NCI-H2029 treated with DMSO at 0.1 percent for 48 hours (cell line): Measurements from ENCODE around the gene HS3ST1.

Source experiments
- DNase-seq: peaks from one replicate; lab custom pipeline; 2025; lab: John Stamatoyannopoulos, UW

HS3ST1 gene

DNA sequence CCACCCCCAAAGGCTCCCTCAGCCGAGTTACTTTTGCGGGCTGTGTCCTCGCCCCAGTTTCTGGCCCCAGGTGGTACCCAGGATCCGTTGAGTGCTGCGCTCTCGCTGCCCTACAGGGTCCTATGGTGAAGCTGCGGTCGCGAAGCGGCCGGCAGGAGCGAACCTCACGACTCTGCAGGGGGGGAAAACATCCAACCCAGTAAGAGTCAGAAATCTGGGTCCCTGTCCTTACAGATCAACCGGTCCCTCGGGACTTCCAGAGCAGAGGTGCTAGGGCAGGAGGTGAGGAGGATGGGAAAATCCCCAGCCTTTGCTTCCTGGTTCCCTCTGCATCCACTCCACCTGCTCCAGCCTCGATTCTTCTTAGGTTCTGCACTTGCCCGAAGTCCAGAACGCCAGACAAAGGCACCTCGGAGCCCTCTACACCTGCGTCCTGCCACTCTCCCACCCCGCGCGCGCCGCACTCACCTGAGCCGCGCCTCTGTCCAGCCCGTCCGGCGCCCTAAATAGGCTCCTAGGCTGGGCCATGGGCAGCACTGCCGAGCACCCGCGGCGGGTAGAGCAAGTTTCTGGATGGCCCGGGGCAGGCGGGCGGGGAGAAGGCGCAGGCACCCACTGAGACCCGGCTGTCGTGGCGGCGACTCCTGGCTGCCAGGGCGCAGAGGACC is at the start of gene HS3ST1:
HS3ST1 (minus strand) TSS at position 664 of the 668 bp plus-strand sequence. CDS start 28,889 bp downstream, outside the sequence.
- DNase-seq, result no peak

DNA sequence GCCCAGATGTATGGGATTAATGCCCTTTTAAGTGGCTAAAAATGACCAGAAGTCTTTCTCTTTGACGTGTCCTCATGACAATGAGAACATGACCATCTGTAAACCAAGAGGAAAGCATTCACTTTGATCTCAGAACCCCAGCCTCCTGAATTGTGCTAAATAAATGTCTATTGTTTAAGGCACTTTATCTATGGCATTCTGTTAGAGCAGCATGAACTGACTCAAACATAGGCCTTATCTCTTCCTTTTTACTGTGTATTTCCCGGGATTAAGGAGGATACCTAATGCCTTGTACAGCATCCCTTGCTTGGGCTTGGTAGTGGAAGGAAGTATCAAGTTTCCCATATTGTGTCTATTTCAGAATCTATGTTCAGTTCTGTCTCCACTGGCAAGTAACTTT is 47.2 kb upstream of the HS3ST1 start:
- no peak for DNase-seq

DNA sequence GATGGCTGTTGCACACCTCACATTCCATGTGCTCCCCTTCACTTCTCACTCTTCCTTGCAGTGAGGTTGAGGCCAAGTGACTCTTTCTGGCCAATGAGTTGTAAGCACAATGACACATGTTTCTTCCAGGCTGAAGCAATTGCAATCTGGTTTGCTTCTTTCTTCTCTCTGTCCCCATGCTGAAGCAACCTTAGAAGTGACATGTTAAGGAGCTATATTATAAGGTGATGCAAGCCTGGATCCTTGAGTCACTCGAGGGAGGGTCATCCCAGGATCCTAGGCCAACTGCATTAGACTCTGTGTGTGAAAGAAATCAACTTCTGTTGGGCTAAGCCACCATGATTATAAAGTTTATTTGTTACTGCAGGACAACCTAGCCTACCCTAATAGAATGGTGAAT is 45.5 kb upstream of the HS3ST1 start:
- DNase-seq, result no peak

DNA sequence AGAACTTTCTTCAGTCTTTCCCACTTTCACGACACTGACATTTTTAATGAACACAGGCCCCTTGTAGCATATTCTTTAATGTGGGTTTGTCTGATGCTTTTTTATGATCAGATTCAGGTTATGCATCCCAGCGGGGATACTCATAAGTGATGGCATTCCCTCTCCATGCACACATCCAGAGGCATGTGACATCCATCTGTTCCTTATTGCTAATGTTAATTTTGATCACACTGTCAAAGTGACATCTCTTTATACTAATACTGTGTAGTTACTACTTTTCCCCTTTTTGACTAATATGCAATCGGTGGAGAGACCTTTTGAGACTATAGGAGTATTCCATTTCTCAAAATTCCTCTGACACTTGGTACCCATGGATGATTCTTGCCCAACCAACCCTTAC is 43.8 kb upstream of the HS3ST1 start:
- DNase-seq, result no peak

DNA sequence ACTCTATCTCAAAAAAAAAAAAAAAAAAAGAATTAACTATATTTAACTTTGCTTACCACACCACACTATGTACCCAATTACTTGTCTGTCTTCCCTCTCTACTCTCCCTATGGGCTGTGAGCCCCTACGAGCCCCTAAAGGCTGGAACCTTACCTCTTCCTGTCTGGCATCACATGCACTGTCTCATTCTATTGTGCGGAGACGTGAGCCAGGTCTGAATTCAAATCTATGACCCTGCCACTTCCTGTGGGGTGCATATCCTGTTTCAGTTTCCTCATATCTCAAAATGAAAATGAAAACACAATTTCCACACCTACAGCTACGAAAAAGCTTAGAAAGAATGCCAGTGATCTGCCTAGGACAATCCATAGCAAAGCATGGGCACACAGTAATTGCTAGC is 42.9 kb upstream of the HS3ST1 start:
- no peak for DNase-seq

DNA sequence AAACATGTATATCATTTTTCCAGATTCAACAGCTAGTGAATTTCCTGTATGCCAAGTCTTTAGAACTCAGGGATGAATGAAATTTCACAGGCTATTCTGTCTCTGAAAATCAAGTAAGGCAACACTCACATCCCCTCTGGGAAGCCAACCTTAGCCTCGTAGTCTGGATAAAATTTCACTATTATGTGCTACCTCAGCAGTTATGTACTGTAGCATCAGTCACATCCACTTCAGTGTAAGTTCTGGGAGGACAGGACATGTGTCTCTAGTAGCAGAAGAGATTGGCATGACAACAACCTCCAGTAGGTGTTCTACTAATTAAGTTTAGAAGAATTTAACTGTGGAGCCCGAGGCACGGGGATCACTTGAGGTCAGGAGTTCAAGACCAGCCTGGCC is 42.4 kb upstream of the HS3ST1 start:
- no peak for DNase-seq

DNA sequence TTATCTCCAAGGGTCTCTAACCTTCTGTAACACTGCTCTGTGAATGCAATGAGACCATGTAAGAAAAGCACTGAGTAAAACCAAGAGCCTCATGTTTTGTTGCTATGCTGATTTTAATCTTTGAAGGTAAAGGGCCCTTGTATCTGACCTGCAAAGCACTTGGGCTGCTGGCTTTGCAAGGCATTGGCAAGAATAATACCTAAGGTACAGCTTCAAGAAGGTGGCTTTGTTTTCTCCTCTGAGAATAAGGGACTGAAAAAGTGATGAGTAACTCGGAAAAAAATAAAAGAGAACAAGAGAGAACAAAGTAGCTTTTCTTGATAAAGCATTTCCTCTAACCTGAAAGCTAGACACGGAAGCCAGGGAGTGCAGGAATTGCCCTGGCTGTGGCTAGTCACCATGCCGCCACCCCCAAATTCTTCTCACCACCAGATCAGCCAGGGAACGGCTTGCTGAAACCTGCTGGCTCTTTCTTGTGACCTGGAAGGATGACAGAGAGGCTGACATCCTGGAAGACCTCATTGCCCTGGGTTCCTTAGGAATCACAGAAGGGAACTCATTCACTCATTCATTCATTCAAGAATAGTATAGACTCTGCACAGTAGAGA is 41.8 kb upstream of the HS3ST1 start:
- DNase-seq, result no peak

DNA sequence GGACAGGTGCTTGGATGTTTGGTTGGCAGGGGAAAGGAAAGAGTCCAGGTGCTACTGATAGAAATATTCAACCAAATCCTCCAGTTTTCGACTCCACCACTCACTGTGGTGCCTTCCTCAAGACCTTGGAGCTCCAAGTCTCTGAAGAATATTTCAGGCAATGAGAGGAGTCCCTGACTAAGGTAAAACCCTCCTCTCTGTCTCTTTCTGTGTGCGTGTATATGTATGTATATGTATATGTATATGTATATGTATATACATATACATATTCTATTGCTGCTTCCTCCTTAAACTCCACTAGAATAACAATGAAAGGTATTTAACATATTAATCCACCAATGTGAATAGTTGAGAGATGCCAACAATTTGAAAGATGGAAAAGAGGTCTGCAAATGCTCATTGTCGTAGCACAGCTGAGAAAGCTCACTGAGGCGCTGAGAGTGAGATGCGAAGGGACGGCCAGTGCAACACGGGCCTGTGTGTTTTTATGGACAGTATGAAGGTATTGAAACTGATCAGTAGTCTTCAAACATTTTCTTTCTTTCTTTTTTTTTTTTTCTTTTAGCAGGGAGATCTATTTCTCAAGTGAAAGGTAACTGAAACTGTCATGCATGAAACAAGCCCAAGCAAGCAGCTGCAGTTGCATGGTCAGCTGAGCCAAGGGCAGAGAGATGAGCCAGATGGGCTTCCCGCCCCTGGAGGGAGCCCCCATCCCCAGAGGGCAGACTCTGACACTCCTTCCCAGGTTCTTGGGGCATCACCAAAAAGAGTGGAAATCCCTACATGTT is 41.1 kb upstream of the HS3ST1 start:
- DNase-seq, result no peak

DNA sequence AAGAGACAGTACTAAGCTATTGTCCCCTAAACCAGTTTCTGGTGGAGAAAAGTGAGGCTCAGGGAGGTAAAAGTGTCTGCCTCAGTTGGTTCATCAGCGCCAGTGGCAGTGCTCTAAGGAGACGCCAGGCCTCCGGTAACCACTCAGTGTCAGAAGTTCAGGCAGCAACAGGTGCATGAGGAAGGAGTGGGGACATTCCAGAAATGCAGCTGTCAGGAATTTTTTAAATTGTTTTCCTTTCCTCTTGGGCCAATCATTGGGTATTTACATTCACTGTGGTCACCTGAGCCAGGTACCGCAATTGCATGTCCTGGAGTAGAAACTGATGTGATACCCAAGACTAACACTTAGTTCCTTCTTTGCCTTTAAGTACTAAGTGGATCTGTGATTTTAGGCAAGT is 40.2 kb upstream of the HS3ST1 start:
- no peak for DNase-seq

DNA sequence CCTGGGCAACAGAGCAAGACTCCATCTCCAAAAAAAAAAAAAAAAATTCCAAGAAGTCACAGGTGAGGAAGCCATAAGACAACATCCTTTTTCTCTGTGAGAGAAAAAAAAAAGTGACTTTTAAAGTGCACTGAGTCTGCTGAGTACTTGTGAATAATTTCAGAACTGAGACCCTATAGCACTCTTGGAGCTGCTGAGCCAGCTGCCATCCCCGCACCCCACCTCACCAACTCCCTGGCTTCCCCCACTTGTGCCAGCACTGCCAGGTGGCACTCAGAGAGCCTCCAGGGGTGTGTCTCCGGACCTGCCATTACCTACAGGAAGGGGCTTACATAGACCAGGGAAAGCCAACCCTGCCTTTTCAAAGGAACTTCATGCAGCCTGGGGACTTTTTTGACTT is 39.2 kb upstream of the HS3ST1 start:
- no peak for DNase-seq

DNA sequence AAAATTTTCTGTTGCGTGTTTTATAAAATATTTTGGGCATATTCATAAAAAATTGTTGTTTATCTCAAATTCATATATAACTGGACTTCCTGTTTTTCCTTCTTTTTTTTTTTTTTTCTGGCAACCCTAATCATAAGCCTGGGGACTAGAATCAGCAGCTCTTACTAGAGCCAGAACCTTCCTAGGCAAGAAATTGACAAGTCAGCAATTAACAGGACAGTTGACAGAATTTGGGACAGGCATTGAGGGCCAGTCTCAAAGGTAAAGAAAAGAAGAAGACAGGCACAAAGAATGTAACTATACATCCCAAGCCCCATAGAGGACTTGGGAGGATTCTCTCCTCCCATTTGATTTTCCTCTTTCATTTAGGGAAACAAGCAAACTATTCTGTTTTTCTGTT is 35.0 kb upstream of the HS3ST1 start:
- no peak for DNase-seq

DNA sequence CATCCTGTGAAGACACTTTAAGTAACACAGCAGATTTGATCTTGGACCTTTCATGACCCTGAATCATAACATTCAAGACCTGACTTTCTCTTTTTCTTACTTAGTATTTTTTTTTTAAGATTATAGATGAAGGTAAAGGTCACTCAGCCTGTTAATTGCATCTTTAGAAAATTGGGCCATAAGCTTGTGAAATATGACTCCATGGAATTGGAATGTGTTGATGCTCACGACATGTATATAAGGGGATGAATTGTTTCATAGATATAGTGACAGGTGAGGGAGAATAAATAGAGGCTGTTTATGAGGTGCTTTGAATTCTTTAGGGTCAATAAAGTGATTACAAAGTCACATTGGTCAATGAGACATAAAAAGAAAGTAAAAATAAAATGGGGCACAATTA is 27.7 kb upstream of the HS3ST1 start:
- no peak for DNase-seq

DNA sequence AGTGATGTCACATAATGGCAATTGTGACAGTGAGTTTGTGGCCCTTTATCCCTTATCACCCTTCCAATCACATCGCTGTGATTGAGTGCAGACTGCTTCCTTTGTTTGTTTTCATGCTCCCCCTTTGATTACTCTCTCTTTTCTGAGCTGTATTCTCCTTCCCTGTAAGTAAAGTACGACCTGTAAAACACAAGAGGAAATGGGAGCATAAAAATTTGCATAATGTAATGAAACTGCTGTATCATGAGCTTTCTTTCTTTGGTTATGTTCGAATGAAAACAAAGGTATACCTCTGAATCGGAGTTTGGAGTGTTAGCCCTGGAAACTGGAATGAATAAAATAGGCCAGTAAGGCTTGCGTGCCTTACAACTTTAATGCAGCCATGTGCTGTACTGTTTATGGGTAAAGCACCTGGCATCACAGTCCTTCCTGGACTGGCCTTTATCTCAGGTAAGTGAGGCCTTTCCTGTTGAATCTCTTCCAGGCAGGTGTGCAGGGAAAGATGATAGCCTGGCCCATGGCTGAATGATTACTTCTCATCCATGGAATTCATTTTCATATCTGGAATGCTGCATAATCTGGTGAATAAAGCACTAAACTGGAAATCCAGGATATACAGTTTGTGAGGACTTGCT is 26.6 kb upstream of the HS3ST1 start:
- peak; percentile 48 for DNase-seq

DNA sequence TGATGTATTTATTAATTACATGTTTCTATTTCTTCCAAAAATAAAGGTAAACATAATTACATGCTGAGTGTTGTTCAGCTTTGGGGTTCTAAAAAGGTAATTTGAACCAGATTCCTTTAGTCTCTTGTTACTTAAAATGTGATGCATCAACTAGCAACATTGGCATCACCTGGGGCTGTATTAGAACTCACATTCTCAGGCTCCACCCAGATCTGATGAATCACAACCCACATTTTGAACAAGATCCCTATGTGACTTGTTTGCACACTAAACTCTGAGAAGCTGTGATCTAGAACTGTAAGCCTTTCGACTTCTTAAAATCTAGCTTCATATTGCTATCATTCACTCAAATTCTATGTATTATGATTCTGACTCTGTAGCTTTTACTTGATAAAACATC is 23.0 kb upstream of the HS3ST1 start:
- DNase-seq, result no peak

DNA sequence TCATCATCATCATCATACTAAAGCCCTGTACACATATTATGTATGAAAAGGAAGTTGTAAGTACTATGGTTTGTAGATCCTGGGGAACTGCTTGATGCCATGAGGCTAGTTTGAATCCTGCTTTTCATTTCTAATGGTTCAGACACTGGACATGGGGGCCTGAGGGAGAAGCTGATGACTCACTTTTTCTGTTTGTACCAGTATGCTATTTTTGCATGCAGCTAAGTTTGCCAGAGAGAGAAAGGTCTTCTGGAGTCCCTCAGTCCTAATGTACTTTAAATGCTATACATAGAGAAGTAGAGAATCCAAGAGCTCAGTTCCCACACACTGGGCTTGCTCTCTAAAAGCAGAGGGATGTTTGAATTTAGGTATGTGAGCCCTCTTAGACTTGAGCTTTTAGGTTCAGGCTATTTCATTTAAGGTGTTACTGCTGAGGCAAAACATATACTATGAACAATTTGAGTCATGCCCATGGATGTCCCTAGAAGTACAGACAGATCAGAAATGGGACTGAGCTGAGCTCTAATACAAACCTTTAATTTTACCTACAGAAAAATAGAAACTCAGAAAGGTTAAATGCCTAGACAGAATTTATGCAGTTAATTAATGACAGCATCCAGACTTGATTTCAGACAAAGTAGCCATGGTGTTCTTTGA is 17.6 kb upstream of the HS3ST1 start:
- DNase-seq, result no peak

DNA sequence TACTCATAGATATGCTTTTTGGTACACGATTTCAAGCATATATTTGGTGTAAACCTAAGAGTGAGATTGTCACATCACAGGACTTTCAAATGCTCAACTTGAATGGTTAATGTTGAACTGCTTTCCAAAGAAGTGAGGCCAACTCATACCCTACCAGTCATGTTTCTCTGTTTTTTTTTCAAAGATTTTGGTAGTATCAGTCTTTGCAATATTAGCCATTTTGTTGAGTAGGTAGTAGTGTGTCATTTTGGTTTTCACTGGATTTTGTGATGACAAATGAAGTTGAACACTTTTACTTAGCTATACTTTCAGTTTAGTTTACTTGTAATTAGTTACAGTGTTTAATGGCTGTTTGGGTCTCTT is 12.5 kb upstream of the HS3ST1 start:
- no peak for DNase-seq

DNA sequence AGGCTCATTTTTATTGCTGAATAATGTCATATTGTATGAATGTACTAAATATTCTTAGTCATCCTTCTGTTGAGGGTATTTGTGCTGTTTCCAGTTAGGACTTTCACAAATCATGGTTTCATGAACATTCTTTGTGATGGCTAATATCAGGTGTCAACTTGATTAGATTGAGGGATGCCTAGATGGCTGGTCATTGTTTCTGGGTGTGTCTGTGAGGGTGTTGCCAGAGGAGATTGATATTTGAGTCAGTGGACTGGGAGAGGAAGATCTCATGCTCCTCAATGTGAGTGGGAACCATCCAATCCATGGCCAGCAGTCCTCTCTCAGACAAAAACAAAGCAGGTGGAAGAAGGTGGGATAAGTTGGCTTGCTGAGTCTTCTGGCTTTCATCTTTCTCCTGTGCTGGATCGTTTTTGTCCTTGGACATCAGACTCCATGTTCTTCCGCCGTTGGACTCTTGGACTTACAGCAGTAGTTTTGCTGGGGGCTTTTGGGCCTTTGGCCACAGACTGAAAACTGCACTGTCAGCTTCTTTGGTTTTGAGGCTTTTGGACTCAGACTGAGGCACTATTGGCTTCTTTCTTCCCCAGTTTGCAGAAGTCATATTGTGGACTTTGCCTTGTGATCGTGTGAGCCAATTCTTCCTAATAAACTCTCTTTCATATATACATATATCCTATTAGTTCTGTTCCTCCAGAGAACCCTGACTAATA is 11.9 kb upstream of the HS3ST1 start:
- no peak for DNase-seq

DNA sequence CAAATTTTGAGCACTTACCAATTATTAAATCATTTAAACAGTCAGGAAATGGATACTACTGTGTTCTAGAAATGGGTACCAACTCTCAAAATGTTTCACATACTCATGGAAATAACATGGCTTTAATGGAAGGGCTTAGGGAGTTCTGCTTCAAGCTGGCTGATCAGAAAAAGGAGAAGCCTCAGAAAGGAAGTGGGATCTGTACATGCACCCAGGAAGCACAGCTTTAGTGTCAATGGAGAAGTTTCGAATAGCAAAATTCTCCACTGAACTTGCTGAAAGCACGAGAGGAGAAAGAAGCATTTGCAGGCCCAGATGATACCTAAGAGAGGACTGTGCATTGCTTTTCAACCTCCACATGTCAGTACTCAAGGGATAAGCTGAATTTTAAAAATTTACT is 11.1 kb upstream of the HS3ST1 start:
- DNase-seq, result no peak

DNA sequence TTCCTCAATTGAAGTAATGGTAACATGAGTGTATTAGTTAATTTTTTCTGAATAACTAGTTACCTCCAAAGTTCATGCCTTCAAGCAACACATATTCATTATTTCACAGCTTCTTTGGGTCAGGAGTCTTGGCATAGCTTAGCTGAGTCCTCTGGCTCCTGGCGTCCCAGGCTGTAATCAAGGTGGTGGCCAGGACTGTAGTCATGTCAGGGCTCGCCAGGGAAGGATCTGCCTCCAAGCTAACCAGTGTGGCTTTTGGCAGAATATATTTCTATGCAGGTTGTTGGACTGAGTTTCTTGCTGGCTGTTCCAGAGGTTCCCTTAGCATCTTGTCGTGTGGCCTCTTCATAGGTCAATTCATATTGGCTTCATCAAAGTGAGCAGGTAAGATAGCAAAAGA is 10.0 kb upstream of the HS3ST1 start:
- no peak for DNase-seq

DNA sequence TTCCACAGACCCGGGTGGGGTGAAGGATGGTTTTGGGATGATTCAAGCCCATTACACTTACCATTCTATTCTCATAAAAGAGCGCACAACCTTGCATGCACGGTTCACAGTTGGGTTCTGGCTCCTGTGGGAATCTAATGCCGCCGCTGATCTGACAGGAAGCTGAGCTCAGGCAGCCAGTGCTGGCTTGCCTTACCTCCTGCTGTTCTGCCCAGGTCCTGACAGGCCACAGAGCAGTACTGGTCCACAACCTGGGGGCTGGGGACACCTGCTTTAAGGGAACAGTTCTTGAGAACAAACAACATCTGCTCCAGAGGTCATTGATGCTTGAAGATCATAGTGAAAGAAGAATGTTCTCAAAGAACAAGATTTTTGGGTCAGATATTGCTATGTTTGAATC is 8.0 kb upstream of the HS3ST1 start:
- DNase-seq, result no peak

DNA sequence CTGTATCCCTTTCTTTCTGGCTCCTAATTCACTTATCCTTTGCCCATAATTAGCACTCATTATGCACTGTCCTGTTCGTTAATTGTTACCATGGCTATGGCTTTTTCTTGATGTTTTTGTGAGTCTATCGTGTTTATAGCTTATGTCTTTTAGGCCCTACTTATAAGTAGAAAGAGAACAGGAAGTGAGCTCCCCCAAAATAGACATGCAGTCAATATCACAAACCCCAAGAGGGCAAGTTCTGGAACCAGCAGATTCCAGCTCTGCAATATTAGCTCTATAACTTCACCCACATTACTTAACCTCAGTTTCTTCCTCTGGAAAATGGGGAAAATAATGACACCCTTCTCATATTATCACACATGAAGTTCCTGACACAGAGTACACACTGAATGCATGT is 7.4 kb upstream of the HS3ST1 start:
- no peak for DNase-seq

DNA sequence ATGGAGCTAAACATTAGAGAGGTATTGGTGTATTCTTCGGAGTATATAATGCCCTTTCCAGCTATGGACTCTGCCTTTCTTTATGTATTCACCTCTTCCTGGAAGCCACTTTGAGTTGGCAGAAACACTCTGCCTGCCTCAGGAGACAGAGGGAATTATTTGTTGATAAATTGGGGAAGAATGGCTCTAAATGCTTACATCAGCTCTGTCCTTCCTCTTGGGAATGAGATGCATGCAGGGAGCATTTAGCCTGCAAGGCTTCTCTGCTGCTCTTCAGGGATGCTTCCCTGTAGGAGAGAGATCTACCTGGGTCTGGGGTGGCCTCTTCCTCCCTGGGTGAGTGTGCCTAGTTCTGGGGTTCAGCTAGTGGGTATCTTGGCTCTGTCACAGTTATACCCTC is 6.9 kb upstream of the HS3ST1 start:
- DNase-seq, result no peak
